IPS-NIHi7 (cell line): ENCODE measurements around the gene TCF4.

Experiments used
- DNase-seq: peaks from one replicate; pipeline ENCODE4 v3.0.0; 2012; ENCODE audit warnings: mixed read lengths; ENCODE audit errors: extremely low spot score

The TCF4 gene

DNA sequence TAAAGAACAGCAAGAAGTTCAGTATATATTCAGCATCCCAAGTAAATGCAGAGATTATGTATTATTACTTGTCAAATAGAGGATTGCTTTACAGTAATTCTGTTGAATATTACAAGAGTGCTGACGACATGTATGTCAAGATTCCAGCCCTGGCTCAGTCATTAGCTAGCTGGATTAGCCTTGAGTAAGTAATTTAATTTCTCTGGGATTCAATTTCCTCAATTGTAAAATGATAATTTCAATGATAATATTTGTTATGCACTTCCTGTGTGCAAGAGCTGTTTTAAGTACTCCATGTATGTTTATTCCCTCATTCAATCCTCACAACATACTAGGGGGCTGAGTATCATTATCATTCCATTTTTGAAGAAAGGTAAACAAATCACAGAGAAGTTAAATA, 44.0 kb downstream of the TCF4 start:
- DNase-seq: no peak

DNA sequence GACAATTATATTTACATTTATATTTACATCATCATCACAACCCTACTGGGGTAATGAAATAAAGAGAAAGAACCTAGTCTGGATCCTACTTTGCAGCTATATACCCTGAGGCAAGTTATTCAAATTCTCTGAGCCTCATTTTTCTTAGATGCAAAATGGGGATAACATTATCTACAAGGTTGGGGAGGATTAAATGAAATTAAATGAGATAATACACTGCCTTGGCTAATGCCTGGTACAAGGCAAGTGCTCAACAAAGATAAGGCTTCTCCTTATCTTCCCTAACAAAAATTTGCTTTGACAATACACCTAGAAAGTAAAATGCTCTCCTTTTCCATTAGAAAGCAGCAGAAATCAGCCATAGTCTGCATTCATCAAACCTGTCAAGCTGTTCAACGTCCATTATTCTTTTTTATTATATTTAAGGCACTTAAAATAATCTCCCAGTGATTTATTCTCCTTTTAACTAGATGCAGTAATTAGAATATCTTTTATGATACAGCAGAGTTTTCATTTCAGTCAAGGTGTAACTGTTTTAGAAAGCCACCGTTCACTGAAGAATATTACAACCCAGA, 44.8 kb downstream of the TCF4 start:
- no peak for DNase-seq

DNA sequence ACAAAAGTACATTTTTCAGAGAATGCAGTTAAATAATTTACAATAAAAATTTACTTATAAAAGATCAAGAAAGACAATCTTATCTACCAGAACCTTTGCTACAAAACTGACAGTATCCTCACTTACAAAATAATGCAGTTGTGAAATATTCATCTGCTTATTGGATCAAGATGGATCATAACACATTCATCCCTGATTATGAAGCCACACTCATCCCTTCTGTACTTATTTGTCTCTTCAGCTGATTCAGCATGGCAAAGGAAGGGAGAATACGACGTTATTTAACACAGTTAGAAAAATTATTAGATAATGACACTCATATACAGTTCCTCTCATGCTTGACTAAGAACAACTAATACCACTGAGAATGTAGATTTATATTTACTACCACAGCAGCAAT, 46.4 kb downstream of the TCF4 start:
- DNase-seq: no peak

DNA sequence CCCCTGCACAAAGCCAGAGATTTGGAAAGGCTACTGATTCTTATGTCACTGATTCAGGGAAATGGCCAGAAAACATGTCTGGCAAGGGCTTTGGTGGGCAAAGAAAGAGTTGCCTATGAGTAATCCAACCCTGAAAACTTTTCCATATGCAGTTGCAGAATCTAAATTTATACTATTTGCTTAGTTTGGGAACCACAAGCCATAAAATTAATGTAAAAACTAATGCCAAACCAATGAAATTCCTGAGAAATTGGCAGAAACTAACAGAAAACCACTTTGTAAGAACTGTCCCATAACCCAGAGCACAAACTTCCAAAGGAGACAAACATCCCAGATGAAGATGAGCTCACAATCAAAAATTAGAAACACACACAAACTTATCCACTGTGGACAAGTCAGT, 48.8 kb downstream of the TCF4 start:
- no peak for DNase-seq

DNA sequence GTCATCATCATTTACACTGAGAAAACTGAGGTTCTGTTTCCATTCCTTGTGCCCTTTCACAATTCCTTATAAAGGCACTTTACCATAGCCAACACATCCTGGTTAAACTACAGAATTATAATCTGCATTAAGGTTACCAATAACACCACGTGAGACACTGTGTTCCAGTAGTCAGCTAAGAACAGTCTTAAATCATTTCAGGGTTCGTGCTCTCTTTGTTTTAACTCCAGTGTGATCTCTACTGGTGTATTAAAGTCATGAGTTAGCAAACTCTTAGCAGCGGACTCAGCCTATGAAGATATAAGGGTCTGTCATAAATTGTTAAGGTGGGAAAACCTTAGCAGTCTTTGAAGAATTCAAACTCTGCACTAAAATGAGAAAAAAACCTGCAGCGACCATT, 53.0 kb downstream of the TCF4 start:
- no peak for DNase-seq

DNA sequence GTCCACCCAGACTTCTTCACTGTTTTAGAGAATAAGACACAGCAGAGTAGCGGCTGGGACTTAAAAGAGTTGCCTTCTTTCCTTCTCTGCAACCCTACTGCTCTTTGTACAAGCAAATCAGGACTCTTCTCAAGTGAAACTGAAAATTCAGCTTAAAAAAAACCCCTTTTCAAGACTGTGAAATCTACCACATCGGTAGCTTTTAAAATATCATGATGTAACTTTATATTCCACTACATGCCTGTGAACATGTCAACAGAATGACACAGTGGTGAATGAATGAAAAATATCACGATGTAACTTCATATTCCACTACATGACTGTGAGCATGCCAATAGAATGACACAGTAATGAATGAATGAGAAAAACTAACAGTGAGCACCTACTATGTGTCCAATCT, 53.4 kb downstream of the TCF4 start:
- no peak for DNase-seq

DNA sequence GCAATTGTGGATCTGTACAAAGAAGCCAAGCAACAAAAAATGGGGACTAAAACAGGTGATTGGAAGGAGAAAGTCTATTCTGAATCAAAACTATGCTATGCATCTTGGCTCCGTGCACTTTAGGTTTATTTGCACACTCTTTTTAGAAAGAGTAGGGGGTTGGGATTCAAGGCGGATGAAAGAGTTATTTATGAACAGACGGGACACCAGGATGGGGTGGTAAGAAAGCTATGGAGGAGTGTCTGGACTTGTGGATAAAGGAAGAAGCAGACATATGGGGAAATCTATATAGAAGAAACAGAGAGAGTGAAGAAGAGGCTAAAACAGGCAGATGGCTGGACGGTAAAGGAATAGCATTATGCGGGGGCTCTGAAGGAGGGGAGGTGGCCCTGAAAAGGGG, 57.8 kb downstream of the TCF4 start:
- no peak for DNase-seq

DNA sequence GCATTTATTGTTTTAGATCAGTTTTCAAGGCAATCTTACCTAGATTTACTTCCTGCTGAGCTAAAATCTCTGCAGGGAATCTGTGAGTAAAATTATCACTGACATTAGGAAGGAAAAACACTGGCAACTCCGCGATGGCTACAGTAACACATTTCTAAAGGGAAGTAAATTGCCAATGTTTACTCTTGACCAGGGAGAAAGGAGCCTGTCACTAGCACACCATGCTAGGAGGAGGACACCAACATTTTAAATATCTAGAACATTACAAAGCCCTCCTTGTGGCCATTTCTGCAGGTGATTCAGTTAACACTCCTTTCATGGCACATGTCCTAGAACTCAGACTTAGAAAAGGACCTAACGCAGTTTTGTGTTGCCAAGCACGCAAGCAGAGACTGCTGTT, 58.4 kb downstream of the TCF4 start:
- DNase-seq: no peak

DNA sequence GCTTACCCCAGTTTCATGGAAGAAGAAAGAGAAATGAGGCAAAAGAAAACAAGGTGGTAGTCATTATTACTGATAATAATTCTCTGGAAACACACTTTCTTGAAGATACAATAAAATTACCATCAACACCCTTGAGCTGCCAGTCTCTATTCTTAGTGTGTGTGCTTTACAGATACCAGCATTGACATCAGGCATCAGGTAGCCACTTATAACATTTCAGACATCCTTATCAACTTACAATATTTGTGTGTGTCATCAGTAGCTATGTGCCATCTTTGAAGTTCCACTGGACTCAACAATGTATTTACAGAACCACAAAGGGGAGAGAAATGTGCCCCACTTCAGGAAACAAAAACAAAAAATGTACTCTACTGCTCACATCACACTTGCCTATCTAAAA, 62.1 kb downstream of the TCF4 start:
- DNase-seq: no peak

DNA sequence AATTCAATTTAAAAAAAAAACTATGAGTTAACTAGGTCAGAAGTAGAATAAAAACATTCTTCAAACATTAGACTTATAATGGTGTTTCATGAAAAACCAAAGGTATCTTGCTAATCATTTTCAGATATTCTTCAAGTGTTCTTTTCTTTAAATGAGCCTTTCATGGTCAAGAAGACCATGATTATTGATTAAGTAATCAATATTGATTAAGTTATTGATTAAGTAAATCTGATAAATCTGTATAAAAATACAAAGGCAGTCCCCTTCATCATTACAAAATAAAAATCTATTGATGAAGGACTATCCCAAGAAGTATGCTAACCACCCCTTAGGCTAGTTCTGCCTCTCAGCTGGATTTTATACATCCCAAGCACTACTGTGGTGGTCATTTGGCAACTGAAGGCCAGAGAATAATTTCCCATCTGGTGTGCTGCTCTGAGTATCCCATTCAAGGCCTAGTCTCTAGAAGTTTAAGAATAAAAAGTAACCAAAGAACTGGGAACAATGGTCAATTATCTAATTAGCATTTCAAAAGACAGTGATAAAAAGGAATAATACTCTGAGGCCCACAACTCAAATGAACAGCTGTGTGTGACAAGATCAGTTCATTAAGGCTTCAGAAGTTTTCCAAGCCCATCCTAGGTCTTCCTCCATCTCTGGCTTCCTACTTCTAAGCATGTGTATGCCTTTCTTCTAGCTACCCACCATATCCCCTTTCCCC, 63.5 kb downstream of the TCF4 start:
- DNase-seq: no peak

DNA sequence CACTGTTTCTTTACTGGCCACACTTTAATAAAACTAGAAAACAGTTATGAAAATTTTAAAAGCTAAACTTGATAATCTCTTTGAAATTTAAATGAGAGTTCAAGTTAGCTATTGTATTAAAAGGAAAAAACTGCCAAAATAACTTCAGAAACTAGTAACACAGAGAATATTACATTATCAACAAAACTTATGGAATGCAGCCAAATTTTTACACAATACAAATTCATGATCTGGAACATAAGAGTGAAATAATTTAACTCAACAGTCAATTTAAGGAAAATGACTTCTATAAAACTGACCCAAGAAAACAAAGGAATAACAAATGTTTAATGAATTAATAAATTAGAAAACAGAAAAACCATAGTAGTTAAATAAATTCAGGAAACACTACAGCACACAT, 65.0 kb downstream of the TCF4 start:
- DNase-seq: no peak

DNA sequence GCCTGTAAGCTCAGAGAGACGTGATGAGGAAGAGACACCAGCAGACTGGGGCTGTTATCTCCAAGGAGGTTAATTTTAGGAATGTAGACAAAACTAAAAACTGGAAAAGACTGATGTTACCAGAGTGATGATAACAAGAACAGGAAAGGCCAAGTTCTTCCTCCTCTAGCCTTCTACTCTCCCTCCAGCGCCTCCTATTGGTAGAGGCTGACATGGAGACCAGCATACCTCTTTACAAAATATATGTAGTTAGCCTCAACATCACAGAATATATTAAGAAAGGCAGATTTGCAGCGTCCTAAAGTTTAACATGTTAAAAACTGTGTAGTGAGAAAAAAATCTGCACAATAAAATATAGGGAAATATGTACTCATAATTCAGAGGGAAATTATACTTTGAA, 66.0 kb downstream of the TCF4 start:
- DNase-seq: peak; percentile 63

DNA sequence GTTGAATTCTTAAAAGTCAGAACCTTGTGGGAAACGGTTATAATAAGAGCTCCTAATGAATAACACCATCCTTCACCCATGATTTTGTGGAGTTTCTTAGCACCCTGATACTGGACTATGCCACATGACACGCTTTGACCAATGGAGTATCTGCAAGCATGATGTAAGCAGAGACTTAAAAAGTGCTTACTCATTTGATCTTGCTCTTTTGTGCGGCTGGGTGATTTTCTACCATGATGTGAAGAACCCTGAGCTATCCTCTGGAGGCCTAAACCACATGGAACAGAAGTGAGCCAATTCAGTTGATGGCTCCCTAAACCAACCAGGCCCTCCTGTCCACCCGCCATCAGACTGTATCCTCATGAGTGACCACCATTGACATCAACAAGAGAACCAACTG, 70.9 kb downstream of the TCF4 start:
- no peak for DNase-seq

DNA sequence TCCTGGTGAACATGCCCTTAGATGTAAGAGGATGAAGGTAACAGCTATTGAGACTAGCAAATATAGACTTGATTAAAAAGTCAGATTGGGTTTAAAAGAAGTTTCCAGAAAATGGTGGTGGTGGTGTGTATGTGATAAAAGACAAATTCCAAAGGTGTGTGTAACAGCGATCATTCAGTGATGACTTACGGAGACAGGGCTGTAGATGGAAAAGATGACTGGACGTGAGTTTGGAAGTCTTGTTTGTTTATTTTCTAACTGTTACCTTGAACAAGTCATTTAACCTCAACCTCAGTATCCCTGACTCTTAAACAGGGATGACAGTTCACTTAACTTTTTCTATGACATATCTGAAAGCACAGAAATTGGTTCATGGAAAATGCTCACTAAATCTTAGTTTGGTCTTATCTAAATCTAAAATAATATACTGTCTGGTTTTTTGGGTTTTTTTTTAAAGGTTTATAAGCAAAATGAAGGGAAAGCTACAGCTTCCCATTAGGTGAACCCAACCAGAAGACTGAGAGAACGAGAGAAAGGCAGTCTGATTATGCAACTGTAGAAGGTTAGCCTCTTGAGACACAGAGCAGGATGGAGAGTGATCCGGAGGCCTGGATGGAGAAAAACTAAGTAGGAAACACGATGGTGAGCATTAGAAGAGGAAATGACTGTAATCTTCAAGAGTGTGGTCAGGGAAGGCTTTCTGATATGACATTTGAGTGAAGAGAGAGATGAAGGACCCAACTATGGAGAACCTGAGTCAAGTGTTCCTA, 71.9 kb downstream of the TCF4 start:
- no peak for DNase-seq

DNA sequence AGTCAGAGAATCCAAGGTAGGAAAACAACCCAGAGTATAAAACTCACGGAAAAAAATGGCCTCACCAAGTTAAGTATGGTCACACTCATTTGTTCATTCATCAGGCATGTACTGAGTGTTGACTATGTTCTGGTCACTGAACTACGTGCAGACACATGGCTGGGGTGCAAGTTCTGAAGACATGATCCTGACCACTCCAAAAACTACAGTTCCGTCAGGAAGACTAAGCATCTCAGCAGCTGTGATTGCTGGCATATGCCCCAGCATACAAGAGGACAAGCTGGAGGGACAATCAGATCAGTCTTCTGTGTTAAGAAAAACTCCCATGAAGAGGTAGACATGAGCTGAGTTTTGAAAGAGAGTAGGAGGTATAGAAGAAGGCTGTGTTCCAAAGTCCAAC, 72.8 kb downstream of the TCF4 start:
- no peak for DNase-seq

DNA sequence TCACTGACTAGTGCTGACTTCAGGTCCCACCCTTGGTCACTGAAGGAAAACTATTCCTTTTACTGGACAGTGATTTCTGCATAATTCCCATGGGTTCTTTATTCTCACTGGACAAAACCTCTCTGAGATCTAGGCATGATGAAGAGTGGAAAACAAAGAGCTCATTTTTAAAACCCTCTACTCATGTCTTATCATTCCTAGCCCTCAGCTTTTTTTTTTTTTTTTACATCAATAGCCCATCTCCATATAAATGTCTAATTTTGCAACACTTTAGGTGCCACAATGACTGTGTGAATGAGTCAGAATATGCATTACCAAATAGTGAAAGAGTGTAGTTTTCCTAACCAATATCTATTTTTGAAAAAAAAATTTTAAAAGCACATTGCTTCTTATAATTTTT, 74.8 kb downstream of the TCF4 start:
- DNase-seq: no peak

DNA sequence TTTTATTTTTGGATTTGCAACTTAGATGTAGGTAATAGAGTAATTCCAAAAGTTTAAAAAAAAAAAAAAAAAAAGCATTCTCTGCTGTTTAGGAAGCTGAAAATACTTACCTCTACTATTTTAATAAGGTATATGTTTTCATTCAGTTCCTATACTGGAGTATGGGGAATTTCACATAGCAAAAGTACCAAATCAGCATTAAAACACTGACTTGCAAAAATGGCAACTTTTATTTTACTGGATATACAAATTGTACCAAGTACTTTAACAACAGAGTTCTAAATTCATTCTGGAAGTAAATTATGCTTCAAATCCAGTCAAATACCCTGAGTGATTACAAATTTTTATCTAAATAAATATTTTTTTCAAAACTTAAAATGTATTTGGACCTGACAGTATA, 76.7 kb downstream of the TCF4 start:
- DNase-seq: no peak

DNA sequence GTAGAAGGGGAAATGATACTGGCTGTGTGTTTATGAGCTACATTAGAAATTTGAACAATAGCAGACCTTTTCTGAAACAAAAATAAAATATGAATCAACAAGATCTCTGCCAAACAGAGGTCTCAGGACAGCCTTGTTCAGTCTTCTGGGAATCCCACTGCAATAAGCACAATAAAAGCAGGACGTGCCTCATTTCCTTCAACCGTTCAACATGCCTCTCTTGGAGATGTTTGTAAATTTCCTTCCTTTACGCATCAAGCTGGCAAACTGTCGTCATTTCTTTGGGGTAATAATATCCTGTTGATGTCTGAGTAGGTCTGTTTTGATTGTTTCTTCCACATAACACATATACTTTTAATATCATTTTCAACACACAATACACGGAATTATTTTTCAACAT, 77.2 kb downstream of the TCF4 start:
- DNase-seq: no peak

DNA sequence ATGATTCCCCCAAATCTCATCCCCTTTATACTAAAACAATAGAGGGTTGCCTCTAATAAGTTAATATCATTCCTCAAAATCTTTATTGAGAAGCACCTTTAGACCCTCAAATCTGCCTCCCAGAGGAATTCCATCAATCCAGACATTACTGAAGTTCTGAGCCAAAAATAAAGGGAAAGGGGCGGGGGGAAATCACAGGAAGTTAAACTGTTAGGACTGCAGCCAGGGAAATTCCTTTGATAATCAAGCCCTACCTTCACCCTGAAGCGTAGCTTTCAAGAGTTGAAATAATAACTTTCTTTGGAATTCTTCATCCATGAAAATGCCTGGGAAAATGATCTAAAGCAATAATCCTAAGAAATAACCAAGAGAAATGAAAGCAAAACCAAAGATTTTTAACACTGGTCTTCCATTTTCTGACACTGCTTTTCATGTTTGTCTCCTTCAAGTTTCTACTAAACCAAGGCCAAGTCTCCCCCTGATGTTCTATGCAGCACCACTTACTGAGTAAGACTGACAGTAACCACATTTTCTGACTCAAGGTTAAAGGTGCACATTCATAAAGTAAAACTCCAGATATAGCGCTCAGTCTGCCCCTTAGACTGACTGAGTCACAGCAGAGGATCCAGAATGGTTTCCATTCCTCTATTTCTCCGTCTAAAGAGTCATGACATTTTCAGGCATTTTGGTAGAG, 78.2 kb downstream of the TCF4 start:
- DNase-seq: no peak

DNA sequence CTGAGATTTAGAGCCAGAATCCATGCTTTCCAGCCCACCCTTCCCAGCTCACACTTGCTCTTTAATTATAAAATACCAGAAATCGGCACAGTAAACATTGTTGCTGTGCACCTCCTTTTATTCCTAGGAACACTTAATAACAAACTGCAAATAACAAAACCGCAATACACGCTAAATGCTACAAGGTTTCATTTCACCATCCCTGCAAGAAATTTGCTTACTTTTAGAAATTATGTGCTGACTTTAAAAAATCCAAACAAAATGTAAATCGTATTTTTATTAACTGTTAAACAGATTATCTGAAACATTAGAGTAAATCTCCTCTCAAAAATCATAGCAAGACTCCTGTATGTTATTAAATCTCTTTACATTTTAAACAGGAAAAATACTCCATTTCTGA, 79.3 kb downstream of the TCF4 start:
- no peak for DNase-seq

DNA sequence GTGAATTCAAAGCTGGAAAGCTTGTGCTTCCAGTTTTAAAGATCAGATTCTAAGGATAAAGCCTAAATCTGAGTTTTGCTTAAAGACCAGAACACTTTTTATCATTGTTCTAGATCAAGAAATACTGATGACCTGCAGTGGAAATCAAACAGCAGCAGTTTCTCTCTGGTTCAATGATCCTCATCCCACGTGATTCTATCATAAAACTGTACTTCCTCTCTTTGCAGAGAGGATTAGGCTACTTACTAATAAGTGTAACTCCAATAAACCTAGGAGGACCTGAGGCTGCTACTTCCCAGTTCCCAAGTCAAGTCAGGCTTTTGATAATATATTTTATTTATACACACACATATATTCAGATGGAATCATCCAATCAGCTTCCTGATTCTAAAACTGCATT, 81.9 kb downstream of the TCF4 start:
- DNase-seq: no peak

DNA sequence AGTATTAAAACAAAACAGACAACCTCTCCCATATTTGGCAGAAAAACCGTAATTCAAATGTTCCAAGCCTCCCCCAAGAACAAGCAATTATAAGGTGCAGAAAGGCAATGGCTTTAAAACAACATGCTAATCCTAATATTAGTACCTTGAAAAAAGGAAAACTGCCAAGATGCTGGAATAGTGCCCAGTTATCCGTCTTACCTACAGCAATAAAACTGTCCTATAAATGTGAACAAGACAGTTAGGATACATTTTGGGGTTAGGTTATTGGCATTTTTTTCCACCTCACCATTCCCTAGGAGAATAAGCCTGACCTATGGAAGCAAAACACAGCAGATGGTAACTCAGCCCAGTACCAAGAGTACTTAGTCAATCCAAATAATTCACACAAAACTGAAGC, 83.2 kb downstream of the TCF4 start:
- DNase-seq: no peak
